Hair follicle dermal papilla cell (primary cell): ENCODE results near the gene B4GALNT4. TPM values are rescaled to one million over a fixed set of nuclear protein-coding genes. Genes with fewer than 3 reads are reported as not detected.

ENCODE experiments used
- total RNA-seq: library from RNA; depleted of rRNA; stranded (reverse); fragments of >200 nt; gene quantifications from 2 replicates; pipeline ENCODE4 v1.2.3, GENCODE V29; 2012

Gene B4GALNT4, protein sequence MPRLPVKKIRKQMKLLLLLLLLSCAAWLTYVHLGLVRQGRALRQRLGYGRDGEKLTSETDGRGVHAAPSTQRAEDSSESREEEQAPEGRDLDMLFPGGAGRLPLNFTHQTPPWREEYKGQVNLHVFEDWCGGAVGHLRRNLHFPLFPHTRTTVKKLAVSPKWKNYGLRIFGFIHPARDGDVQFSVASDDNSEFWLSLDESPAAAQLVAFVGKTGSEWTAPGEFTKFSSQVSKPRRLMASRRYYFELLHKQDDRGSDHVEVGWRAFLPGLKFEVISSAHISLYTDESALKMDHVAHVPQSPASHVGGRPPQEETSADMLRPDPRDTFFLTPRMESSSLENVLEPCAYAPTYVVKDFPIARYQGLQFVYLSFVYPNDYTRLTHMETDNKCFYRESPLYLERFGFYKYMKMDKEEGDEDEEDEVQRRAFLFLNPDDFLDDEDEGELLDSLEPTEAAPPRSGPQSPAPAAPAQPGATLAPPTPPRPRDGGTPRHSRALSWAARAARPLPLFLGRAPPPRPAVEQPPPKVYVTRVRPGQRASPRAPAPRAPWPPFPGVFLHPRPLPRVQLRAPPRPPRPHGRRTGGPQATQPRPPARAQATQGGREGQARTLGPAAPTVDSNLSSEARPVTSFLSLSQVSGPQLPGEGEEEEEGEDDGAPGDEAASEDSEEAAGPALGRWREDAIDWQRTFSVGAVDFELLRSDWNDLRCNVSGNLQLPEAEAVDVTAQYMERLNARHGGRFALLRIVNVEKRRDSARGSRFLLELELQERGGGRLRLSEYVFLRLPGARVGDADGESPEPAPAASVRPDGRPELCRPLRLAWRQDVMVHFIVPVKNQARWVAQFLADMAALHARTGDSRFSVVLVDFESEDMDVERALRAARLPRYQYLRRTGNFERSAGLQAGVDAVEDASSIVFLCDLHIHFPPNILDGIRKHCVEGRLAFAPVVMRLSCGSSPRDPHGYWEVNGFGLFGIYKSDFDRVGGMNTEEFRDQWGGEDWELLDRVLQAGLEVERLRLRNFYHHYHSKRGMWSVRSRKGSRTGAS
- 1.5 and 3.7 TPM in 2 replicates for total RNA-seq

DNA sequence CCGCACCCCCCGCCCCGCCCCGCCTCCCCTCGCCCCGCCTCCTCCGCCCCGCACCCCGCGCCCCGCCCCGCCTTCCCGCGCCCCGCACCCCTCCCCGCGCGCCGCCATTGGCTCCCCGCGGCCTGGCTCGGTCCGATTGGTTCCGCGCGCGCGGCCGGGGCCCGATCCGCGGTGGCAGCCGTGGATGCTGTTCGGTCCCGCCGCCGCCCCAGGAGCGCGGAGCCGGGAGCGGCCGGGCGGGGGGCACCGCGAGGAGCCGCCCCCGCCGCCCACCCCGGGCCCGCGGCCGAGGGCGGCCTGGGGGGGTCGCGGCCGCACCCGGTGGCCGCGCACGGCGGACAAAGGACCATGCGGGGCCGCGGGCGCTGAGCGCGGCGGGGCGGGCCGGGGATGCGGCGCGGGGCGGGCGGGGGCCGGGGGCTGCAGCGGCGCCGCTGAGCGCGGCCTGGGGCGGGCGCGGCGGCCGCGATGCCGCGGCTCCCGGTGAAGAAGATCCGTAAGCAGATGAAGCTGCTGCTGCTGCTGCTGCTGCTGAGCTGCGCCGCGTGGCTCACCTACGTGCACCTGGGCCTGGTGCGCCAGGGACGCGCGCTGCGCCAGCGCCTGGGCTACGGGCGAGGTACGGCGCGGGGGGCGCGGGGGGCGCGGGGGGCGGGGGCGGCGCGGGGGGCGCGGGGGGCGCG lies at the start of gene B4GALNT4:
Gene B4GALNT4, plus strand, starts transcription at position 164 of the 683 bp plus-strand sequence. Its CDS starts 305 bp downstream, at position 469.

DNA sequence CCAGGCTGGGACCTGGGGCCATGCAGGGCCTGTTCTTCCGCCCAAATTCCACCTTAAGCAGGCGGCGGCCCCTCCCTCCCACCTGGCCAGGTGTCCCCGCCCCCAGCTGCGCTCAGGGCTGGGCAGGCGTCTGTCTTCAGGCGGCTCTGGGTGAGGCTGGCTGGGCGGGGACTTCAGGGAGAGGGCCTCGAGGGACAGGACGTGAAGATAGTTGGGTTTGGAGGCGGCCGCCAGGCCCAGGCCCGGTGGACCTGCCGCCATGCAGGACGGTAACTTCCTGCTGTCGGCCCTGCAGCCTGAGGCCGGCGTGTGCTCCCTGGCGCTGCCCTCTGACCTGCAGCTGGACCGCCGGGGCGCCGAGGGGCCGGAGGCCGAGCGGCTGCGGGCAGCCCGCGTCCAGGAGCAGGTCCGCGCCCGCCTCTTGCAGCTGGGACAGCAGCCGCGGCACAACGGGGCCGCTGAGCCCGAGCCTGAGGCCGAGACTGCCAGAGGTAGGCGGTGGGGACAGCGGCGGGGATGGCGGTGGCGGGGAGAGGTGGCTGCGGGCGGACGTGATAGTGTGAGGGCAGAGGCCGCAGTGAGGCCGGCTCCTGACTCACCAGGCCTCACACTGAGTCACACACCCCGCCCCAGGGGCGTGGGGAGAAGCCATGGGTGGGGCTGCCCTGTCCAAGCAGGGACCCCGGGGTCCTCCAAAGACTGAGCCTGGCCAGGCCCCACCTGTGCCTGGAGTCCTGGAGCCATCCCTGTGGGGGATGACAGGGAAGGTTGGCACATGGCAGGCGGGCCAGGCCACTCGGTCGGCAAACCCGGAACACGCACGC lies 24.9 kb downstream of the B4GALNT4 start, which contains the start of gene PKP3:
Gene PKP3, plus strand, starts transcription at position 176 of the 824 bp plus-strand sequence. Its CDS starts 84 bp downstream, at position 260.

Other genes starting within 250 kb of the B4GALNT4 start
- not detected in 2 replicates for gene SCGB1C1, start 176.4 kb upstream of the B4GALNT4 start, total RNA-seq
- 45.1 and 48.7 TPM in 2 replicates for gene BET1L, start 162.1 kb upstream of the B4GALNT4 start, total RNA-seq
- gene RIC8A, start 161.8 kb upstream of the B4GALNT4 start, total RNA-seq: 172 and 182 TPM in 2 replicates
- 8.0 and 16.1 TPM in 2 replicates for gene SIRT3, start 133.2 kb upstream of the B4GALNT4 start, total RNA-seq
- gene PSMD13, start 132.5 kb upstream of the B4GALNT4 start, total RNA-seq: 94.1 and 117 TPM in 2 replicates
- not detected in 2 replicates for gene NLRP6, start 91.1 kb upstream of the B4GALNT4 start, total RNA-seq
- gene PGGHG, start 80.4 kb upstream of the B4GALNT4 start, total RNA-seq: 16.9 and 28.1 TPM in 2 replicates
- gene IFITM5, start 70.0 kb upstream of the B4GALNT4 start, total RNA-seq: not detected in 2 replicates
- 34.5 and 57.3 TPM in 2 replicates for gene IFITM2, start 61.7 kb upstream of the B4GALNT4 start, total RNA-seq
- gene IFITM1, start 55.5 kb upstream of the B4GALNT4 start, total RNA-seq: 182 and 187 TPM in 2 replicates
- 147 and 163 TPM in 2 replicates for gene IFITM3, start 48.6 kb upstream of the B4GALNT4 start, total RNA-seq
- 3.8 and 4.7 TPM in 2 replicates for gene PKP3, start 24.7 kb downstream of the B4GALNT4 start, total RNA-seq
- 11.5 and 13.6 TPM in 2 replicates for gene SIGIRR, start 45.5 kb downstream of the B4GALNT4 start, total RNA-seq
- gene ANO9, start 72.5 kb downstream of the B4GALNT4 start, total RNA-seq: not detected in 2 replicates
- 25.4 and 35.9 TPM in 2 replicates for gene PTDSS2, start 80.8 kb downstream of the B4GALNT4 start, total RNA-seq
- gene RNH1, start 137.7 kb downstream of the B4GALNT4 start, total RNA-seq: 359 and 417 TPM in 2 replicates
- 24.5 and 27.4 TPM in 2 replicates for gene HRAS, start 166.1 kb downstream of the B4GALNT4 start, total RNA-seq
- 0.65 and 0.85 TPM in 2 replicates for gene LRRC56, start 168.0 kb downstream of the B4GALNT4 start, total RNA-seq
- gene LMNTD2, start 191.2 kb downstream of the B4GALNT4 start, total RNA-seq: 0.61 and 0.97 TPM in 2 replicates
- 3.7 and 7.7 TPM in 2 replicates for gene RASSF7, start 191.5 kb downstream of the B4GALNT4 start, total RNA-seq
- gene PHRF1, start 207.0 kb downstream of the B4GALNT4 start, total RNA-seq: 32.9 and 36.8 TPM in 2 replicates
- gene IRF7, start 246.5 kb downstream of the B4GALNT4 start, total RNA-seq: 10.6 and 18.5 TPM in 2 replicates